GM18868 (cell line): Measurements from ENCODE around the gene LAMTOR3.
"Not testable (repeated sequence)": the region's sequence is repeated elsewhere in the genome, so short reads cannot be mapped to it uniquely, and the experiment has no call there.

Source experiments
- ATAC-seq: cut with Tn5 transposase; IDR thresholded peaks from one replicate; pipeline ENCODE4 v1.9.1; 2021; ENCODE audit warnings: mild to moderate bottlenecking, moderate library complexity; ENCODE audit not compliant: unreplicated experiment

The LAMTOR3 gene

DNA sequence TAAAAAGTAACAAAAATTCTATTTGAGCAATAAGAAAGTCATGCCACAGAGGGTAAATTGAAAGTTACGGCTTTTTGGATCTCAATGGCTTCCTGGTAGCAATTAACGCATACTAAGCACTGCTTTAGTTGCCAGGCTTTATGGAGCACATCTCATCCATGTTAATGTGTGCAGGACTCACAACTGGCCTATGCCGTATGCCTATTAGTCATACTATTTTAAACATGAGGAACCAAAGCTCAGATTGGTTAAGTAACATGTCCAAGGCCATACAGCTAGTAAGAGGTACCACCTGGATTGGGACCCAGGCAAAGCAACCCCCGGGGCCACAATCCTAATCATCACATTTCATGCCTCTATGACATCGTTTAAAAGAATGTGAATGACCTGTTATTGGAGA is 60.5 kb downstream of the LAMTOR3 start:
- ATAC-seq, result no peak

GRCh38 chr4:99832758-99833157 is 61.5 kb downstream of the LAMTOR3 start:
- ATAC-seq, result no peak

DNA sequence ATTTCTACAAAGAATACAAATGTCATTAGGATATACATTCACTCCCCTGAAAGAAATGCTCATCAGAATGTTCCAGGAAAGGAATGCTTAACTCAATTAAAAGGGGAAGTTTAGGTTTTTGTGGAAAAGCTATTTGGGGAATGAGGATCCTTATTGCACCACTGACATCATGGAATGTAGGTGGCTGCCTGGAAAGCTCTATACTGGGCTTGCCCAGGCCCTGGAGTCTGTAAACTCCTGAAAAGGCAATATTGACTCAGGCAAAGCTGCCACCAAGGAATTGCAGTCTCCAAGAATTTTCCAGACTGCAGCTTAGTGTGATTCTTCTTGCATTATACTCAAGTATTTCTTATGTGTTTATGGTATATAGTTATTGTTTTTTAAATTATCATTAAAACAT is 61.9 kb downstream of the LAMTOR3 start:
- no peak for ATAC-seq

- not testable (repeated sequence) for ATAC-seq
Observed at GRCh38 chr4:99830051-99830450, 64.2 kb downstream of the LAMTOR3 start.

GRCh38 chr4:99828477-99828876 is 65.8 kb downstream of the LAMTOR3 start:
- no peak for ATAC-seq
